Upper lobe of left lung (tissue), 6 donors: ENCODE measurements around the gene TXNDC2. TPM values are rescaled to one million over a fixed set of nuclear protein-coding genes. Genes with fewer than 3 reads are reported as not detected.

Experiments
- small RNA-seq, 4 donors: library from RNA; depleted of rRNA; stranded (forward); fragments of <200 nt; gene quantifications; one replicate each; pipeline ENCODE3, GENCODE V24; 2016
- total RNA-seq, 6 donors: library from RNA; depleted of rRNA in 4 of 6; stranded (reverse); fragments of >200 nt in 4 of 6; gene quantifications; one replicate each; pipeline versions ENCODE4 v1.1.0 to v1.2.1, GENCODE V29; 2016 to 2021
- donor health status: DM: no; HTN: no; CAD: no; lungs with moderate emphysema.
- donor health status: DM: no; HTN: yes; CAD: no; lungs with severe emphysema.

TXNDC2 gene
- total RNA-seq, 6 donors from 2014 or later = 0.30 to 0.49 (median 0.33) TPM; not detected in 3

Small RNA genes within 50 kb of the gene (small RNA-seq; reads per million reads assigned to genes)
- gene RNA5SP449 (0 reads per million in 4 donors), gene RNA5SP450 (0 to 2.1 (median 0.33) reads per million in 4 donors)

Other genes with a start within 250 kb of the TXNDC2 start
- 100 to 1,000 TPM in 3 of 6 donors, 10 to 100 TPM in 3; 40.3 to 128 (median 95.8) TPM for gene RAB31, start 177.7 kb upstream of the TXNDC2 start, total RNA-seq
- 100 to 1,000 TPM; 233 to 566 (median 285) TPM for gene VAPA, start 28.0 kb downstream of the TXNDC2 start, total RNA-seq